ENCODE measurements around the gene SLC25A13.

- TF ChIP-seq CBX5 (IDR thresholded peaks at IDR 0.05; ENCODE audit: low read depth, low read length): no peak
- no peak for TF ChIP-seq ATF2 (IDR thresholded peaks at IDR 0.05; ENCODE audit: low read length)
- no peak for TF ChIP-seq CTCF (IDR thresholded peaks at IDR 0.05; ENCODE audit: control extremely low read depth in 1 of 3, insufficient read depth in 1 of 3, low read depth in 1 of 3, low read length in 3 of 3)
Observed at GRCh38 chr7:96320442-96320841, 1.5 kb downstream of the SLC25A13 start.

Measured in H1 (cell line).